Mesothelial cell of epicardium (in vitro differentiated cells): ENCODE measurements around the gene EIF2B2. TPM values are rescaled to one million over a fixed set of nuclear protein-coding genes. Genes with fewer than 3 reads are reported as not detected.

Experiments used
- DNase-seq, 2 experiments: peaks; one replicate each; pipeline ENCODE4 v3.0.0; 2021; ENCODE audit warnings: low spot score in 2 of 2; ENCODE audit not compliant: unreplicated experiment in 2 of 2
- H3K27ac Mint-ChIP-seq: 2 replicates; pipeline ENCODE4 v1.8.0; 2021; ENCODE audit warnings: mixed read lengths
- H3K27me3 Mint-ChIP-seq: 2 replicates; pipeline ENCODE4 v1.8.0; 2021; ENCODE audit warnings: low read depth, mixed read lengths
- H3K36me3 Mint-ChIP-seq: 2 replicates; pipeline ENCODE4 v1.8.0; 2021; ENCODE audit warnings: mixed read lengths
- H3K4me1 Mint-ChIP-seq: 2 replicates; pipeline ENCODE4 v1.8.0; 2021; ENCODE audit warnings: mixed read lengths
- H3K4me3 Mint-ChIP-seq: 2 replicates; pipeline ENCODE4 v1.8.0; 2021; ENCODE audit warnings: mild to moderate bottlenecking, moderate library complexity, mixed read lengths
- H3K9me3 Mint-ChIP-seq: 2 replicates; pipeline ENCODE4 v1.8.0; 2021; ENCODE audit warnings: mixed read lengths
- CTCF ChIP-seq: fragments of 200-600 bp; sonication (generic); IDR thresholded peaks from one replicate; pipeline ENCODE4 v1.5.0; 2021; ENCODE audit warnings: antibody characterized with exemption; ENCODE audit not compliant: unreplicated experiment
- total RNA-seq: library from RNA; stranded (reverse); gene quantifications from 3 replicates; pipeline ENCODE4 v1.2.1, GENCODE V29; 2021

EIF2B2 gene
- total RNA-seq, 1 donor from 2014 or later, result 33.9 TPM

- H3K4me3 Mint-ChIP-seq, result no peak overlapping the region
- peaks cover 37% of the 10 kb centered on the region for H3K36me3 Mint-ChIP-seq
- no peaks in the 10 kb centered on the region for H3K27me3 Mint-ChIP-seq
- DNase-seq, result no peak
- TF ChIP-seq CTCF, result no peak
- H3K4me1 Mint-ChIP-seq, result peaks cover 20% of the 10 kb centered on the region
- H3K9me3 Mint-ChIP-seq, result peaks cover 12% of the 10 kb centered on the region
- no peak overlapping the region for H3K27ac Mint-ChIP-seq
Measured at GRCh38 chr14:75046275-75046674, 43.6 kb downstream of the EIF2B2 start.

- peaks cover 12% of the 10 kb centered on the region for H3K9me3 Mint-ChIP-seq
- peaks cover 35% of the 10 kb centered on the region for H3K36me3 Mint-ChIP-seq
- no peak for TF ChIP-seq CTCF
- no peak overlapping the region for H3K4me3 Mint-ChIP-seq
- H3K27ac Mint-ChIP-seq, result no peak overlapping the region
- H3K27me3 Mint-ChIP-seq, result no peaks in the 10 kb centered on the region
- peaks cover 24% of the 10 kb centered on the region for H3K4me1 Mint-ChIP-seq
- no peak for DNase-seq
Measured at GRCh38 chr14:75046899-75047298, 44.2 kb downstream of the EIF2B2 start.

- no peak for DNase-seq
- Mint-ChIP-seq H3K4me1 (peaks cover 24% of the 10 kb centered on the region), H3K27ac (no peak overlapping the region), H3K27me3 (no peaks in the 10 kb centered on the region), H3K9me3 (peaks cover 12% of the 10 kb centered on the region), H3K4me3 (no peak overlapping the region), H3K36me3 (peaks cover 32% of the 10 kb centered on the region)
- no peak for TF ChIP-seq CTCF
Measured at GRCh38 chr14:75047506-75047905, 44.8 kb downstream of the EIF2B2 start.

- peaks cover 12% of the 10 kb centered on the region for H3K9me3 Mint-ChIP-seq
- H3K27me3 Mint-ChIP-seq, result no peaks in the 10 kb centered on the region
- TF ChIP-seq CTCF, result no peak
- H3K27ac Mint-ChIP-seq, result no peak overlapping the region
- H3K4me1 Mint-ChIP-seq, result peaks cover 24% of the 10 kb centered on the region
- DNase-seq, result no peak
- peaks cover 32% of the 10 kb centered on the region for H3K36me3 Mint-ChIP-seq
- no peak overlapping the region for H3K4me3 Mint-ChIP-seq
Measured at GRCh38 chr14:75048101-75048500, 45.4 kb downstream of the EIF2B2 start.

- DNase-seq, result no peak
- Mint-ChIP-seq H3K9me3 (peaks cover 12% of the 10 kb centered on the region), H3K4me3 (no peak overlapping the region), H3K36me3 (peaks cover 29% of the 10 kb centered on the region), H3K27me3 (no peaks in the 10 kb centered on the region), H3K4me1 (peaks cover 31% of the 10 kb centered on the region), H3K27ac (no peak overlapping the region)
- no peak for TF ChIP-seq CTCF
Measured at GRCh38 chr14:75049136-75049535, 46.4 kb downstream of the EIF2B2 start.

GRCh38 chr14:75049731-75050201, 47.0 kb downstream of the EIF2B2 start:
- peak overlapping the region; percentile 21 for H3K27ac Mint-ChIP-seq
- H3K9me3 Mint-ChIP-seq, result peaks cover 12% of the 10 kb centered on the region
- no peak for DNase-seq
- peaks cover 29% of the 10 kb centered on the region for H3K36me3 Mint-ChIP-seq
- peak overlapping the region; percentile 71 for H3K4me3 Mint-ChIP-seq
- peaks cover 31% of the 10 kb centered on the region for H3K4me1 Mint-ChIP-seq
- H3K27me3 Mint-ChIP-seq, result no peaks in the 10 kb centered on the region
- no peak for TF ChIP-seq CTCF
